ENCODE measurements around the gene NR2F2. TPM values are rescaled to one million over a fixed set of nuclear protein-coding genes. Genes with fewer than 3 reads are reported as not detected.

Gene NR2F2
- polyA plus RNA-seq, 4 donors, result 365 to 726 (median 411) TPM

- DNase-seq (ENCODE audit: low read depth in 4 of 4, low spot score in 3 of 4), result no peak
Observed at GRCh38 chr15:96331144-96331944, 844 bp downstream of the NR2F2 start.

DNA sequence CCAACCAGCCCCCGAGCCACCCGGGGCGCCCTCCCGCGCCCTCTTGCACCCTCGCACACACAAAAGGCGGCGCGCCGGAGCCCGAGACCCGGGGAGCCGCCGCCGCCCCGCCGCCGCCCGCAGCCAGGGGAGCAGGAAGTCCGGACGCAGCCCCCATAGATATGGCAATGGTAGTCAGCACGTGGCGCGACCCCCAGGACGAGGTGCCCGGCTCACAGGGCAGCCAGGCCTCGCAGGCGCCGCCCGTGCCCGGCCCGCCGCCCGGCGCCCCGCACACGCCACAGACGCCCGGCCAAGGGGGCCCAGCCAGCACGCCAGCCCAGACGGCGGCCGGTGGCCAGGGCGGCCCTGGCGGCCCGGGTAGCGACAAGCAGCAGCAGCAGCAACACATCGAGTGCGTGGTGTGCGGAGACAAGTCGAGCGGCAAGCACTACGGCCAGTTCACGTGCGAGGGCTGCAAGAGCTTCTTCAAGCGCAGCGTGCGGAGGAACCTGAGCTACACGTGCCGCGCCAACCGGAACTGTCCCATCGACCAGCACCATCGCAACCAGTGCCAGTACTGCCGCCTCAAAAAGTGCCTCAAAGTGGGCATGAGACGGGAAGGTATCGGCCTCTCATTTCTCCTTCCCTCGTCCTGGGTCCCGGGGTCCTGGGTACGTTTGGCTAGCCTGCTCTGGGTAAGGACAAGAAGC lies 1.6 kb downstream of the NR2F2 start:
- no peak for DNase-seq (ENCODE audit: low read depth in 4 of 4, low spot score in 3 of 4)

GRCh38 chr15:96332637-96333121 lies 2.2 kb downstream of the NR2F2 start:
- no peak for DNase-seq (ENCODE audit: low read depth in 4 of 4, low spot score in 3 of 4)

DNA sequence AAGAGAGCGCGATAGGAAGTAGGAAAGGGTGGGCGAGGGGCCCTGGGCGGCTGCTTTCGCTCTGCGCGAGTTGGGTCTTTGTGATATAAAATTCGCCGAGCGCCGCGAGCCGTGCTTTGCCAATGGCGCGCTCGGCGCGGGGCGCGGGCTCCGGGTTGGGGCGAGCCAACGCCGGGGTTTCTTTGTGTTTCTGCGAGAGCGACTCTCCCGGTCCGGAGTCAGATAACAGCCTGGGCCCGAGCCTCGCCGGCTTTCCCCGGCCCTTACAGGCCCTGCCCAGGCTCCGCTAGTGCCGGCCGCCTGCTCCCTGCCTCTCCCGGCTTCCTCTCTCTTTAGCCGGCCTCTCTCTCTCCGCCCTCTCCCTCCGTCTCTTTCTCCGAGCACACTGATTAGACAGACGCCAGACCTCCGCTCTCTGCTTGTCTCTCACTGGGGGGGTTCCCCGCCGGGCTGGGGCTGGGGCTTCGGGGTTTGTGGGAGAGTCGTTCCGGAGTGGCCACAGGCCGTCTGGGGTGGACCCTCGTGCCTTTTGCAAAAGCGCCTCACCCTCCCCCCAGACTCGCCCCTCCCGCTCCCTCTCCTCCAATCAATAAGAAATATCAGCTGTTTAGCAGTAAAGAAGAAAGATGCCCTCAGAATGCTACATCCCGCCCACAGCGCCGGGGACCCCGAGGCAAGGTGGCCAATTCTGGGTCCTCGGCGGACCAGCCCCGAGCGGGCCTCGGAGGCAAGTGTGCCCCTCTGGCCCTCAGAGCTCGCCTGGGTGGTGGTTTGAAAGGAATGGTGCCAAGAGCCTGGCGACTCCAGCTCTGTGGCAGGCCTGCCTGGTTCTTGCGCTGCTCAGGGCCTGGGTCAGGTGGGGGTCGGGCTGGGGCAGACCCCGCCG lies 2.9 kb downstream of the NR2F2 start:
- no peak for DNase-seq (ENCODE audit: low read depth in 4 of 4, low spot score in 3 of 4)

- no peak for DNase-seq (ENCODE audit: low read depth in 4 of 4, low spot score in 3 of 4)
Observed at GRCh38 chr15:96334017-96334704, 3.7 kb downstream of the NR2F2 start.

DNA sequence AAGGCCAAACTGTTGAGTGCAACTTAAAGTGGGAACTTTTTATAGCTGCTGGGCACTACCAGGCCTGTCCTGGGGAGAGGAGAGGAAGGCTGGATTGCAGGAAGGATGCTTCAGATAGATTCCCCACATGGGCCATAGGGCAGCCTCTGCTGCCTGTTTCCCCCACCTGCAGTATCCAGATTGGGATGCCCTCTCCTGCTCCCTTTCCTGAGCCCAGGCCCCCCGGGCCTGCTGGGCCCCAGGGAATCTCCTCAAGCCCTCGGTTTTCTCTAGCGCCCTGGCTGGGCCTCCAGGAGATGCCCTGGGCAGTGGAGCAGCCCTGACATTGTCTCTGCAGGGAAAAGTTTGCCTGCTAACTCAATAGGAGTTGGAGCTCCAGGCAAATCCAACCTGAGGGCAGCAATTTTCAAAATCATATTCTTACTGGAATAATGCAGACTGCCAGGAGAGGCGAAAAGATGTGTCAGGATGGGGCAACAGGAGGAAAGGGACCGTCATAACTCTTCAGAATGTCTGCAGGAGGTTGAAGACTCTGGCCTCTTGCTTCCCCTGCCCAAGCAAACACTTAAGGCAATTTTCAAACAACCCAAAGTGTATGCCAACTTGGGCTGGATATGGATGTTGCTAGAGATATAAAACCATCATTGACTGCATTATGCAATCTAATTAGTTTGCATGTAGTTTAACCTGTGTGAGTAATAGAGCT lies 4.4 kb downstream of the NR2F2 start:
- no peak for DNase-seq (ENCODE audit: low read depth in 4 of 4, low spot score in 3 of 4)

DNA sequence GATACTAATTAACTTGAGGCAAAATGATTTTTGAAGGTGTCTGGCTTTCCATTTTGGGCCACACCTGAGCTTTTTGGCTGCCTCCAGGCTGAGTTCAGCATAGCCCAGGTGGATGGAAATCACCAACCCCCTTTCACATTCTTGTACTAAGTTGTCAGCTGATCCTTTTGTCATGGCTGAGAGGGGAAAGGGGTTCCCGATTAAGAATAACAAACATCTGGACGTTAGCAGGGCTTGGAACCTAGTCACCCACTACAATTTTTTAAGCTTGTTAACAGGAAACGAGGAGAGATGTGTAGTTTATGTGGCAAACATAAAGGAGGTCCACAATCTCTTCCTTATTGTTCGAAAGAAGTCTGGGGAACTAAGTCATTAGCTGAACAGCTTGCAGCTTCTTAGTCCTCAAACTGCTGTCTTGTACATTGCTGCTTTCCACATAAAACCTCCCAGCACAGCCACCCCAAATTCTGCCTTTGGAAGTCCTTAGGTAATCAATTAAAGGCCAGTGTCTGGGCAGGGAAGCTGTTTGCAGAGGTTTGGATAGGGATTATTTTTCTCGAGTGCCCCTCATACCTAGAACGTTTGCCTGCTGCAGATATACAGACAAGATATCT lies 5.0 kb downstream of the NR2F2 start:
- no peak for DNase-seq (ENCODE audit: low read depth in 4 of 4, low spot score in 3 of 4)

DNA sequence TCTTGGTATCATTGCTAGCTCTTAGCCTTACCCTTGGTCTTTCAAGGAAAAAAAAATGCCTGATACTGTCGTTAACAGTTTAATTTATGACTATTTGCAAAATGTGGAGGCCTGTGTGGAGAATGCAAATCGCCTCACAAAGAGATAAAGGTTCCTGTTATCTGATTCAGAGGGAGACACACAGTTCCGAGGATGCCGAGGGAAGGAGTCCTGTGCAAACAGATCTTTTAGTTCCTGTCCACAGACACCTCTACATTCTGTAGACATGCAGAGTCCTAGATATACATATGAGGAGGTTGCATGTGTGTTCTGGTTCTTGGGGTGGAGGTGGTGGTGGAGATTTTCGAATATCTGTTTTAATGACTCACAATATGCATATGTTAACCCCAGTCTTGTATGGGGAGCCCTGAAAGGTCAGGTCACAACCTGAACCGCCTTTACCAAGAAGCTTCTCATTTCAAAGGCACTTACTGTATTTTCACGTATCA lies 5.7 kb downstream of the NR2F2 start:
- DNase-seq (ENCODE audit: low read depth in 4 of 4, low spot score in 3 of 4), result no peak

DNA sequence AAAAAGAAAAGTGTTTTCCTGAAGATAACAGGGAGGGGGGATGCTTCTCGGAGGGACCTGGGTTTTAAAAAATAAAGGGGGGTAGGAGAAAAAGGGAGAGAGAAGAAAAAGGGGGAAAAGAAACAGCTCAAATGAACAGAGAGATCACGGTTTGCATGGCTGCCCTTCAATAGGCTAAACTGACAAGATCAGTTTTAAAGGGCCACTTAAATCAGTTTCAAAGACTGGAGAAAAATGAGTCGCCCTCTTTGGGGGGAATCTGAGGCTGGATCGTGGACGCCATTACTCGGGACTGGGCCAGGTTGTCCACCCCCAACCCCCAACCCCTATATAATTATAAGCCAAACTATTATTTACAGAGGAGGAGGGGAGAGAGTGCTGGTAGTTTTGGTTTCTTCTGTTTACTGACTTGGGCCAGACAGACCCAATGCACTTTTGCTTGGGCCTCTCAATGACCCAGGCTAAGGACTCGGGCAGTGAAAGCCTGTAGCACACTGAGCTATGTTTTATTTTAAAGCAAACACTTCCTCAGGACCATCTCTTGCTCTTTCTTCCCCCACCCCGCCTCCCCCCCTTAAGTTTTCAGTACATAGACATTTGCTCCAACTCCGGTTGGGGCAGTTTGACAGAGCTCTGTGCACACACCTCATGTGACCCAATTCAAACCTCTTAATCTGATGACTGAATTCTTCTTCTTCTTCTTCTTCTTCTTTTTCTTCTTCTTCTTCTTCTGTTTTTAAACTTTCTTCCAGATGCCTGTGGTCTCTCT lies 6.3 kb downstream of the NR2F2 start:
- no peak for DNase-seq (ENCODE audit: low read depth in 4 of 4, low spot score in 3 of 4)

- DNase-seq (ENCODE audit: low read depth in 4 of 4, low spot score in 3 of 4), result no peak
Observed at GRCh38 chr15:96337365-96338023, 7.0 kb downstream of the NR2F2 start.

DNA sequence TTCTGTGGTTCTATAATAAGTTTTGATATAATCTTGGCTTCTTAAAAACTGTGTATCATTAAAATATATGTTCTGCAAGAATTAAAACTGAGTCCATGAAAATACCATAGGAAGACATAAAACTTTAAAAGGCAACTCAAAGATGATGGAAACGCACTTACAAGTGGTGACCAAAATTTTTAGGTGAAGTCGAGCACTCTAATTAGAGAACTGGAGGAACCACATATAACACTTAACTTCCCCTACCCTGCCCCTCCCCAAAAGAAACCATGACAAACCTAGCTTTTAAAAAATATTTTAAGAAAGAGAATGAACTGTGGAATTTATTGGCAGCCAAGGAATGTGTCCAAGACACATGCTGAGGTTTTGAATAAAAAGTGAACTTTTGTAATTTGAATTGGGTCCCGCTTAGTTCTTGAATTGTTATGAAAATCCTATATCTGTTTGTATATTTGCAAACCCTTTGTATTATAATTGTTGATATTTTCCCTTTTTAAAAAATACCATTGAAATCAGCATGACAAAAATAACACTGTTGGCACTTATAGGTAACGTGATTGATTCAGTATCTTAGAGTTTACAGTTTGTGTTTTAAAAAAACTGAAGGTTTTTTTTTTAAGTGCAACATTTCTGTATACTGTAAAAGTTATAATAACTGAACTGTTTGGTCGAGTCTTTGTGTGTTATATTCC lies 7.7 kb downstream of the NR2F2 start:
- DNase-seq (ENCODE audit: low read depth in 4 of 4, low spot score in 3 of 4), result no peak

- no peak for DNase-seq (ENCODE audit: low read depth in 4 of 4, low spot score in 3 of 4)
Observed at GRCh38 chr15:96338766-96339618, 8.5 kb downstream of the NR2F2 start.

GRCh38 chr15:96339619-96340347 lies 9.3 kb downstream of the NR2F2 start:
- DNase-seq (ENCODE audit: low read depth in 4 of 4, low spot score in 3 of 4), result no peak

DNA sequence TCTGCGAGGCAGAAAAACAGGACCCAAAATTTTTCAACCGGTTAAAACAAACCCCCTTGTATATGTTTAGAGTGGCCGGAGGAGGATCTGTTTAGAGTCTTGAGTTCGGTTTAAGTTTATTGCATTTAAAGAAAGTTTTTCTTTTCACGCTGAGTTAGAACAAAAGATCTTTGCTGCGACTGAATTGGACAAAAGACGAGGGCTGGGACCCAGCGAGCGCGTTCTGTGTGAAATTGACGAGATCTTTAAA lies 9.8 kb downstream of the NR2F2 start:
- no peak for DNase-seq (ENCODE audit: low read depth in 4 of 4, low spot score in 3 of 4)

- DNase-seq (ENCODE audit: low read depth in 4 of 4, low spot score in 3 of 4), result no peak
Observed at GRCh38 chr15:96340598-96341512, 10.4 kb downstream of the NR2F2 start.

Data from left renal pelvis (tissue), 4 donors.